MM.1S (cell line): ENCODE results near the gene PTPN12.

Source experiments
- DNase-seq: peaks from one replicate; pipeline ENCODE4 v3.0.0-alpha.2; 2015
- H2AFZ ChIP-seq: fragments of 300-600 bp; sonication (generic); 2 replicates; pipeline ENCODE4 v1.6.0; 2016; ENCODE audit warnings: antibody characterized with exemption, low read length
- H3F3A ChIP-seq: fragments of 300-600 bp; sonication (generic); 2 replicates; pipeline ENCODE4 v1.6.1; 2016; ENCODE audit warnings: mild to moderate bottlenecking, antibody characterized with exemption, low read length, moderate library complexity, mixed read lengths; ENCODE audit not compliant: insufficient read depth
- H3K27ac ChIP-seq: fragments of 300-600 bp; sonication (generic); 2 replicates; pipeline ENCODE4 v1.5.1; 2016; ENCODE audit warnings: mild to moderate bottlenecking, low read length
- H3K27me3 ChIP-seq: fragments of 300-600 bp; sonication (generic); replicated peaks from 2 replicates; pipeline ENCODE4 v1.6.0; 2016; ENCODE audit warnings: low read length; ENCODE audit not compliant: insufficient read depth
- H3K36me3 ChIP-seq: fragments of 300-600 bp; sonication (generic); replicated peaks from 2 replicates; pipeline ENCODE4 v1.6.1; 2016; ENCODE audit warnings: mild to moderate bottlenecking, low read length, mixed read lengths; ENCODE audit not compliant: insufficient read depth
- H3K4me1 ChIP-seq: fragments of 300-600 bp; sonication (generic); 2 replicates; pipeline ENCODE4 v1.6.1; 2016; ENCODE audit warnings: low read length, mixed read lengths
- H3K4me2 ChIP-seq: fragments of 300-600 bp; sonication (generic); 2 replicates; pipeline ENCODE4 v1.6.0; 2016; ENCODE audit warnings: low read depth, low read length
- H3K4me3 ChIP-seq: fragments of 300-600 bp; sonication (generic); 2 replicates; pipeline ENCODE4 v1.5.1; 2016; ENCODE audit warnings: low read length, mixed read lengths
- H3K79me2 ChIP-seq: fragments of 300-600 bp; sonication (generic); 2 replicates; pipeline ENCODE4 v1.6.1; 2016; ENCODE audit warnings: mixed run types, low read length, mixed read lengths
- H3K9ac ChIP-seq: fragments of 300-600 bp; sonication (generic); 2 replicates; pipeline ENCODE4 v1.6.1; 2016; ENCODE audit warnings: low read length, mixed read lengths
- H3K9me2 ChIP-seq: fragments of 300-600 bp; sonication (generic); replicated peaks from 2 replicates; pipeline ENCODE4 v1.6.1; 2016; ENCODE audit warnings: mild to moderate bottlenecking, low read length, mixed read lengths; ENCODE audit not compliant: insufficient read depth
- H3K9me3 ChIP-seq: fragments of 300-600 bp; sonication (generic); replicated peaks from 2 replicates; pipeline ENCODE4 v1.6.1; 2016; ENCODE audit warnings: mild to moderate bottlenecking, low read length, mixed read lengths; ENCODE audit not compliant: insufficient read depth
- H4K20me1 ChIP-seq: fragments of 300-600 bp; sonication (generic); 2 replicates; pipeline ENCODE4 v1.6.1; 2016; ENCODE audit warnings: mild to moderate bottlenecking, low read length, moderate library complexity, mixed read lengths; ENCODE audit not compliant: insufficient read depth
- CTCF ChIP-seq: fragments of 300-600 bp; sonication (generic); IDR thresholded peaks from 2 replicates; pipeline ENCODE4 v1.5.1; 2016; ENCODE audit warnings: antibody characterized with exemption, low read length, mixed read lengths
- EZH2 ChIP-seq: fragments of 300-600 bp; sonication (generic); optimal IDR thresholded peaks from 2 replicates; pipeline ENCODE3; 2017; ENCODE audit warnings: low read depth, mild to moderate bottlenecking, antibody characterized with exemption, low read length, mixed read lengths
- EZH2phosphoT487 ChIP-seq: fragments of 300-600 bp; sonication (generic); IDR thresholded peaks from 2 replicates; pipeline ENCODE4 v1.6.1; 2018; ENCODE audit warnings: antibody characterized with exemption, low read length

PTPN12 gene

DNA sequence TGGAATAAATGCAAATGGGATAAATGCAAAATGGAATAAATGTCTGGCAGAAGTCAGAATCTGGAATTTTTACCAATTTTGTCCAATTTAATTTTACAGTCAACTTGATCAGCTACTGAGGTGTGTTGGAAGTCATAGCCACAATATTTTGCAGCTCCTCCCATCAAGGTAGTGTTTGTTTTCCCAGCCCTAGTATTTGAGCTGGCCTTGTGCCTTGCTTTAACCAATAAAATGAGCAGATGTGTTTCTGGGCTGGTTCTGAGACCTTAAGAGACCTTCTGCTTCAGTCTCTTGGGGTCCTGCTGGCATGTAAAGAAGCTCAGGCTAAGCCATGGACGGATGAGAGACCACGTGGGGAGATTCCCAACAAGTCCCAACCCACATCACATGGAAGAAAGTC is 116.5 kb downstream of the PTPN12 start:
- Histone ChIP-seq H3K36me3 (no peaks in the 10 kb centered on the region), H3K4me2 (no peak overlapping the region), H3K27me3 (no peaks in the 10 kb centered on the region), H4K20me1 (no peaks in the 10 kb centered on the region), H3K9ac (no peak overlapping the region), H3K4me3 (no peak overlapping the region), H3K9me2 (no peaks in the 10 kb centered on the region), H3F3A (no peaks in the 10 kb centered on the region), H3K79me2 (no peaks in the 10 kb centered on the region), H2AFZ (no peak overlapping the region), H3K4me1 (no peaks in the 10 kb centered on the region), H3K27ac (no peak overlapping the region), H3K9me3 (no peaks in the 10 kb centered on the region)
- TF ChIP-seq EZH2phosphoT487 (no peak), EZH2 (no peak), CTCF (no peak)
- DNase-seq, result no peak

GRCh38 chr7:77655356-77655755 is 118.3 kb downstream of the PTPN12 start:
- Histone ChIP-seq H3K36me3 (no peaks in the 10 kb centered on the region), H3F3A (no peaks in the 10 kb centered on the region)

DNA sequence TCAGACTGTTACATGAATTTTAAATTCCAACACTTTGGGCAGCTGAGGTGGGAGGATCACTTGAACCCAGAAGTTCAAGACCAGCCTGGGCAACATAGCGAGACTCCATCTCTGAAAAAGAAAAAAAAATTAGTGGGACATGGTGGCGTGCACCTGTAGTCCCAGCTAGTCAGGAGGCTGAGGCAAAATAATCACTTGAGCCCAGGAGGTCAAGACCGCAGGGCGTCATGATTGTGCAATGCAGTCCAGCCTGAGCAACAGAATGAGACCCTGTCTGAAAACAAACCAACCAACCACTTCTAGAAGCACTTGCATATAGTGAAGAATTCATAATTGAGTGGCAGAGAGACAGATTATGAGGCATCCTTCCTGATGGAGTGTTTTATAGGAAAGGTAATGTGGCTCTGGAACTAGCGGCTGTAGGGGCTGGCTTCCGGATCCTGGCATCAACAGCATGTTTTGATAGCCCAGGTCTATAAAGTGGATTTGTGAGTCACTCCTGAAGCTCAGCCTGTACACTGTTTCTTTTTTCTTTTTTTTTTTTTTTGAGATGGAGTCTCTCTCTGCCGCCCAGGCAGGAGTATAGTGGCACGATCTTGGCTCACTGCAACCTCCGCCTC is 118.9 kb downstream of the PTPN12 start:
- H3K4me2 ChIP-seq, result no peak overlapping the region
- H2AFZ ChIP-seq, result no peak overlapping the region
- no peaks in the 10 kb centered on the region for H3F3A ChIP-seq
- no peaks in the 10 kb centered on the region for H3K4me1 ChIP-seq
- no peak for DNase-seq
- no peaks in the 10 kb centered on the region for H3K36me3 ChIP-seq
- no peak overlapping the region for H3K4me3 ChIP-seq
- no peak overlapping the region for H3K9ac ChIP-seq
- H3K27me3 ChIP-seq, result no peaks in the 10 kb centered on the region
- no peaks in the 10 kb centered on the region for H3K9me2 ChIP-seq
- no peaks in the 10 kb centered on the region for H3K79me2 ChIP-seq
- no peak overlapping the region for H3K27ac ChIP-seq
- H3K9me3 ChIP-seq, result no peaks in the 10 kb centered on the region
- TF ChIP-seq EZH2 (no peak), EZH2phosphoT487 (no peak), CTCF (no peak)
- H4K20me1 ChIP-seq, result no peaks in the 10 kb centered on the region

More at GRCh38 chr7:77655356-77655755, 118.3 kb downstream of the PTPN12 start:
- no peak for DNase-seq
- Histone ChIP-seq H3K9me2 (no peaks in the 10 kb centered on the region), H2AFZ (no peak overlapping the region), H3K9me3 (no peaks in the 10 kb centered on the region), H3K9ac (no peak overlapping the region), H4K20me1 (no peaks in the 10 kb centered on the region), H3K27ac (no peak overlapping the region), H3K4me2 (no peak overlapping the region), H3K4me1 (no peaks in the 10 kb centered on the region), H3K79me2 (no peaks in the 10 kb centered on the region), H3K27me3 (no peaks in the 10 kb centered on the region), H3K4me3 (no peak overlapping the region)
- TF ChIP-seq CTCF, result no peak
- TF ChIP-seq EZH2, result no peak
- TF ChIP-seq EZH2phosphoT487, result no peak
